Transverse colon (tissue), 4 donors: Measurements from ENCODE around the gene PODNL1. TPM values are rescaled to one million over a fixed set of nuclear protein-coding genes. Genes with fewer than 3 reads are reported as not detected.

Source experiments
- DNase-seq: peaks from one replicate; pipeline ENCODE4 v3.0.0-alpha.2; 2019
- H3K27ac ChIP-seq, 4 donors: fragments of 200-600 bp; sonication (generic); 2 replicates each; pipeline ENCODE4 v1.5.1; 2016 to 2018; ENCODE audit warnings: inconsistent platforms in 4 of 4
- H3K27me3 ChIP-seq: fragments of 200-600 bp; sonication (generic); 2 replicates; pipeline ENCODE4 v1.5.1; 2017; ENCODE audit warnings: inconsistent platforms
- H3K36me3 ChIP-seq, 4 donors: fragments of 200-600 bp; sonication (generic); 2 replicates each; pipeline ENCODE4 v1.5.1; 2017 to 2019; ENCODE audit warnings: inconsistent platforms in 4 of 4
- H3K4me1 ChIP-seq, 4 donors: fragments of 200-600 bp; sonication (generic); 2 replicates each; pipeline ENCODE4 v1.5.1; 2017 to 2020; ENCODE audit warnings: inconsistent platforms in 4 of 4
- H3K4me3 ChIP-seq, 4 donors: fragments of 200-600 bp; sonication (generic); 1 replicate in 1 of 4; 2 replicates in 3 of 4; pipeline versions ENCODE4 v1.5.1 to v1.6.1; 2017 to 2019; ENCODE audit warnings: inconsistent platforms in 4 of 4
- H3K9me3 ChIP-seq, 2 donors: fragments of 200-600 bp; sonication (generic); 2 replicates each; pipeline ENCODE4 v1.5.1; 2017 to 2019; ENCODE audit warnings: inconsistent platforms in 2 of 2
- EP300 ChIP-seq: sonication (generic); formaldehyde crosslinking; IDR thresholded peaks from one replicate; pipeline ENCODE4 v1.6.1; 2017; ENCODE audit warnings: antibody characterized with exemption, low read depth
- POLR2A ChIP-seq: fragments of 450-650 bp; IDR thresholded peaks from one replicate; pipeline ENCODE4 v1.6.1; 2016; ENCODE audit warnings: antibody characterized with exemption, mild to moderate bottlenecking, moderate library complexity
- POLR2AphosphoS5 ChIP-seq, 3 donors: sonication (generic); formaldehyde crosslinking; IDR thresholded peaks; one replicate each; pipeline ENCODE4 v1.6.1; 2016; ENCODE audit warnings: antibody characterized with exemption in 3 of 3
- WGBS, 2 donors: methylation state at CpG; one replicate each; pipeline ENCODE4 v1.1.5; 2018; ENCODE audit warnings: low coverage in 1 of 2; 5-methylcytosine and 5-hydroxymethylcytosine counted together
- in situ Hi-C, 4 donors: fragments of 200-750 bp; cut with MboI; loops; one replicate each; pipeline versions ENCODE4 v1.15.0 to v1.15.1; 2017; ENCODE audit warnings: low sequenced_read_pairs in 3 of 4, low pct_ligation_motif_present in 1 of 4, low pct_unique_long_range_greater_than_20kb in 1 of 4
- intact Hi-C: fragments of 100-400 bp; cut with DNase I; formaldehyde crosslinking; loops from one replicate; pipeline ENCODE4 v1.15.1; 2023; ENCODE audit warnings: low total_unique reads
- total RNA-seq, 4 donors: library from RNA; depleted of rRNA; stranded (reverse); fragments of >200 nt; gene quantifications; one replicate each; pipeline ENCODE4 v1.1.0, GENCODE V29; 2016
- TF ChIP-seq, protein P1 (sequence below), 5 experiments: fragments of 200-600 bp in 3 of 5; fragments of 450-650 bp in 2 of 5; sonication (generic) in 3 of 5; IDR thresholded peaks; 1 replicate in 2 of 5; 2 replicates in 3 of 5; pipeline ENCODE4 v1.5.1; 2016 to 2017; ENCODE audit warnings: antibody characterized with exemption in 5 of 5, inconsistent platforms in 3 of 5, mild to moderate bottlenecking in 2 of 5, moderate library complexity in 1 of 5

PODNL1 gene
- total RNA-seq, 4 donors from 2014 or later, result 3.0 to 15.3 (median 3.2) TPM

DNA sequence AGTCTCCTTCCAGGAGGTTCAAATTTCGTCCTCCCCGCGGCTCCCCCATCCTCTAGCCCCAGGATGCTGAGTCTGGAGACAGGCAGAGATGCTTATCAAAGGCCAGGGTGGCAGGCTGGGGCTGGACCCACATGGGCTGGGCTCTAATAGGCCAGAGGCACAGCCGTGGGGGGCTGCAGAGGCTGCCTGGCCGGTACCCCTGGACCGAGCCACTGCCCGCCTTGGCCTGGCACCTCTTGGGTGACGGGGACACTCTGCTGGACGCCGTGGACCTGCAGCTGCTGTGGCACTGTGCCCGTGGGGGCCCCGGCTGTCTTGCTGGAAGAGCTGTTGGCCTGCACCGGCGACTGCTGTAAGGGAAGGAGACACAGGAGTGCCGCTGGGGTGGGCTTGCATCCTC lies 42.1 kb upstream of the PODNL1 start:
- no peaks in the 10 kb centered on the region for H3K36me3 ChIP-seq
- H3K27ac ChIP-seq, result no peak overlapping the region

GRCh38 chr19:13979686-13980085 lies 41.5 kb upstream of the PODNL1 start:
- WGBS, 2 donors, result 78 to 90% methylated on average over 5 to 12 of the region's 12 CpGs
- Histone ChIP-seq H3K4me3 (no peak overlapping the region), H3K9me3 (no peaks in the 10 kb centered on the region), H3K4me1 (peaks cover 5 to 15% (median 12%) of the 10 kb centered on the region in 4 donors), H3K27me3 (no peaks in the 10 kb centered on the region), H3K27ac (no peak overlapping the region), H3K36me3 (no peaks in the 10 kb centered on the region)
- in situ Hi-C loops (no loop called here), intact Hi-C loops (no loop called here)
- no peak for DNase-seq
- no peak for TF ChIP-seq EP300
- no peak for TF ChIP-seq POLR2AphosphoS5 (IDR thresholded peaks at IDR 0.05)
- TF ChIP-seq POLR2A, result no peak
- TF ChIP-seq, protein P1, sequence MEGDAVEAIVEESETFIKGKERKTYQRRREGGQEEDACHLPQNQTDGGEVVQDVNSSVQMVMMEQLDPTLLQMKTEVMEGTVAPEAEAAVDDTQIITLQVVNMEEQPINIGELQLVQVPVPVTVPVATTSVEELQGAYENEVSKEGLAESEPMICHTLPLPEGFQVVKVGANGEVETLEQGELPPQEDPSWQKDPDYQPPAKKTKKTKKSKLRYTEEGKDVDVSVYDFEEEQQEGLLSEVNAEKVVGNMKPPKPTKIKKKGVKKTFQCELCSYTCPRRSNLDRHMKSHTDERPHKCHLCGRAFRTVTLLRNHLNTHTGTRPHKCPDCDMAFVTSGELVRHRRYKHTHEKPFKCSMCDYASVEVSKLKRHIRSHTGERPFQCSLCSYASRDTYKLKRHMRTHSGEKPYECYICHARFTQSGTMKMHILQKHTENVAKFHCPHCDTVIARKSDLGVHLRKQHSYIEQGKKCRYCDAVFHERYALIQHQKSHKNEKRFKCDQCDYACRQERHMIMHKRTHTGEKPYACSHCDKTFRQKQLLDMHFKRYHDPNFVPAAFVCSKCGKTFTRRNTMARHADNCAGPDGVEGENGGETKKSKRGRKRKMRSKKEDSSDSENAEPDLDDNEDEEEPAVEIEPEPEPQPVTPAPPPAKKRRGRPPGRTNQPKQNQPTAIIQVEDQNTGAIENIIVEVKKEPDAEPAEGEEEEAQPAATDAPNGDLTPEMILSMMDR (IDR thresholded peaks at IDR 0.05), result no peak

More for the DNA sequence above, 42.1 kb upstream of the PODNL1 start:
- TF ChIP-seq POLR2AphosphoS5 (IDR thresholded peaks at IDR 0.05) (no peak), EP300 (no peak), POLR2A (no peak)
- TF ChIP-seq, protein P1 (IDR thresholded peaks at IDR 0.05), result no peak
- in situ Hi-C loops (no loop called here), intact Hi-C loops (no loop called here)
- H3K4me1 ChIP-seq, result peaks cover 5 to 15% (median 12%) of the 10 kb centered on the region in 4 donors
- no peak overlapping the region for H3K4me3 ChIP-seq
- no peak for DNase-seq
- H3K27me3 ChIP-seq, result no peaks in the 10 kb centered on the region
- H3K9me3 ChIP-seq, result no peaks in the 10 kb centered on the region
- WGBS, 2 donors, result 91% methylated on average over 5 of the region's 15 CpGs; no CpG with 5 or more reads in 1 of the 2 donors

DNA sequence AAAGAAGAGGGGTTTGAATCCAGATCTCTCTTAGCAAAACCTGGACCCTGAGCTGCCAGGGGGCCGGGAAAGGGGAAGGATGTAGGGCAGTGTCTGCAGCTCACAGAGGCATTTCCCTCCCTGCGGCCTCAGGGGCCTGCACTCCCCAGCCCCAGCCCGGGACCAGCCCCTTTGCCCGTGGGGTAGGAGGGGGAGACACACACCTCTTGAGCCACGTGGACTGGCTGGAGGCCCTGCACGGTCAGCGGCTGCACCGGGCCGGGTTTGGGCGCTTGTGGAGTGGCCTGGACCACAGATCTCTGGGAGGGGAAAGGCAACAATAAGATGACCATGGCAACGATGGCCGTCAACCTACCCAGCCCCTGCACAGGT lies 41.0 kb upstream of the PODNL1 start:
- Histone ChIP-seq H3K4me1 (peaks cover 5 to 15% (median 12%) of the 10 kb centered on the region in 4 donors), H3K4me3 (peak overlapping the region; percentile 28 to 52 (median 38)), H3K36me3 (no peaks in the 10 kb centered on the region), H3K27me3 (no peaks in the 10 kb centered on the region), H3K27ac (peak overlapping the region; percentile 39 to 65 (median 43)), H3K9me3 (no peaks in the 10 kb centered on the region)
- intact Hi-C loops (no loop called here), in situ Hi-C loops (no loop called here)
- no peak for DNase-seq
- 43% methylated on average over 12 of the region's 12 CpGs; no CpG with 5 or more reads in 1 of the 2 donors for WGBS, 2 donors
- TF ChIP-seq, protein P1 (IDR thresholded peaks at IDR 0.05), result no peak
- TF ChIP-seq POLR2A, result no peak
- no peak for TF ChIP-seq EP300

DNA sequence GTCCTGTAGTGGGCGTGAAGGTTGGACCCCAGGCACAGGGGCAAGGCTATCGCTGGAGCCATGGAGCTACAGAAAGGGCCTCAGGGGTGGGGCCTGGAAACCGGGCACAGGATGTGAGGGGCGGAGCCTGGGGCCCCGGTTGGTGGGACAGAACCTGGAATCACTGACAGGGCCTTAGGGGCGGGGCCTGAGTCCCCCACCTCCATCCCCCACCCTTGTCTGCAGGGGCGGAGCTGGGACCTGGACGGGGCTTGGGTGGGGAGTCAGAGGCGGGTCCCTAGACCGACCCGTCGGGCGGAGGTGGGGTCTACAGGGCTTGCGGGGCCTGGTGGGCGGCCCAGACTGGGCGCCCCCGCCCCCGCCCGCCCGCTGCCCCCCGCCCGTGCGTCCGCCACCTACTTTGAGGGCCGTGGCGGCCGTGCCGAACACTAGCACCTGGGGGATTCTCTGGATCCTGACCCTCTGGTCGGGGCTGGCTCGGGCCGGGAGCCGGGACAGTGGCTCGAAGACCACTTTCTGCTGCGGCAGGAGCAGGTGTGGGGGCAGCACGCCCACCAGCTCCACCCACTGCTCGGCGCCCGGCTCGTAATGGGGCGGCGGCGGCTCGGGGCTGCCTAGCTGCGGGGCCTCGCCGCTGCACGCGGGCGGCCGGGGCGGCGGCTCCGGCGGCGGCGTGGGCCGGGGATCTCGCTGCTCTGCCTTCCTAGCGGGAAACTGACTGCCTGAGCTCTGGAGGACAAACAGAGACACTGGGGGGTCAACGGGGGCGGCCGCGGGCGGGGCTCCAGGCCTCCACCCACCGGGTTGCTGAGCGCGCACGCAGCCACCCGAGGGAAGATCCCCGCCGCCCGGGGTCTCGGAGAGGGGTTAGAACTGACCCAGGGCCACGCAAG lies 40.4 kb upstream of the PODNL1 start:
- 19% methylated on average over 43 of the region's 74 CpGs; no CpG with 5 or more reads in 1 of the 2 donors for WGBS, 2 donors

More for the DNA sequence above, 40.4 kb upstream of the PODNL1 start:
- Histone ChIP-seq H3K27me3 (no peaks in the 10 kb centered on the region), H3K36me3 (no peaks in the 10 kb centered on the region), H3K4me1 (peaks cover 5 to 15% (median 12%) of the 10 kb centered on the region in 4 donors), H3K4me3 (peak overlapping the region; percentile 28 to 52 (median 38)), H3K9me3 (no peaks in the 10 kb centered on the region), H3K27ac (peak overlapping the region; percentile 39 to 65 (median 43))
- peak; percentile 81 for DNase-seq
- intact Hi-C loops, result no loop called here
- in situ Hi-C loops, result no loop called here
- no peak for TF ChIP-seq EP300
- TF ChIP-seq POLR2AphosphoS5 (IDR thresholded peaks at IDR 0.05), result no peak
- TF ChIP-seq, protein P1 (IDR thresholded peaks at IDR 0.05), result no peak
- TF ChIP-seq POLR2A, result no peak
